Gastrocnemius medialis (tissue), 4 donors: ENCODE data around the gene IL4. TPM values are rescaled to one million over a fixed set of nuclear protein-coding genes. Genes with fewer than 3 reads are reported as not detected.

Source experiments
- ATAC-seq, 2 donors: fragments of 150-250 bp; one replicate each; pipeline ENCODE4 v1.9.1; 2016
- DNase-seq, 2 donors: peaks; one replicate each; pipeline ENCODE4 v3.0.0-alpha.2; 2019
- H3K27ac ChIP-seq, 4 donors: fragments of 200-600 bp; sonication (generic); 1 replicate in 1 of 4; 2 replicates in 3 of 4; pipeline ENCODE4 v1.5.1; 2016 to 2018; ENCODE audit warnings: mild to moderate bottlenecking in 2 of 4, moderate library complexity in 1 of 4
- H3K27me3 ChIP-seq, 3 donors: fragments of 200-600 bp; sonication (generic) in 2 of 3; 1 replicate in 1 of 3; 2 replicates in 2 of 3; pipeline versions ENCODE4 v1.5.1 to v1.6.0; 2016 to 2019; ENCODE audit warnings: mild to moderate bottlenecking in 1 of 3, moderate library complexity in 1 of 3
- H3K36me3 ChIP-seq, 2 donors: fragments of 200-600 bp; sonication (generic) in 1 of 2; one replicate each; pipeline ENCODE4 v1.5.1; 2017 to 2018
- H3K4me1 ChIP-seq, 2 donors: fragments of 200-600 bp; sonication (generic) in 1 of 2; one replicate each; pipeline ENCODE4 v1.5.1; 2016 to 2017; ENCODE audit warnings: mild to moderate bottlenecking in 2 of 2
- H3K4me3 ChIP-seq, 4 donors: fragments of 200-600 bp; sonication (generic) in 3 of 4; 1 replicate in 1 of 4; 2 replicates in 3 of 4; pipeline ENCODE4 v1.5.1; 2016 to 2019; ENCODE audit warnings: mild to moderate bottlenecking in 2 of 4
- H3K9me3 ChIP-seq, 3 donors: fragments of 200-600 bp; sonication (generic) in 2 of 3; 1 replicate in 1 of 3; 2 replicates in 2 of 3; pipeline ENCODE4 v1.5.1; 2016 to 2019
- POLR2A ChIP-seq, 2 donors: fragments of 450-650 bp; IDR thresholded peaks; one replicate each; pipeline ENCODE4 v1.6.1; 2017; ENCODE audit warnings: antibody characterized with exemption in 2 of 2, mild to moderate bottlenecking in 2 of 2, moderate library complexity in 2 of 2
- in situ Hi-C, 4 donors: fragments of 200-750 bp; cut with MboI; loops; one replicate each; pipeline versions ENCODE4 v1.15.0 to v1.8.0; 2017; ENCODE audit warnings: low sequenced_read_pairs in 4 of 4
- intact Hi-C: fragments of 100-400 bp; cut with DNase I; formaldehyde crosslinking; loops from one replicate; pipeline ENCODE4 v1.15.1; 2023; ENCODE audit warnings: low total_unique reads
- total RNA-seq, 4 donors: library from RNA; depleted of rRNA; stranded (reverse); fragments of >200 nt; gene quantifications; one replicate each; pipeline versions ENCODE4 v1.1.0 to v1.2.3, GENCODE V29; 2016
- TF ChIP-seq, protein P1 (sequence below), 5 experiments: fragments of 450-650 bp in 3 of 5; fragments of 200-600 bp in 2 of 5; sonication (generic) in 2 of 5; IDR thresholded peaks in 4 of 5; conservative IDR thresholded peaks in 1 of 5; 1 replicate in 4 of 5; 2 replicates in 1 of 5; pipeline ENCODE4 v1.5.1; 2016 to 2019; ENCODE audit warnings: antibody characterized with exemption in 5 of 5, mild to moderate bottlenecking in 3 of 5, moderate library complexity in 3 of 5

IL4 gene
- total RNA-seq, 4 donors from 2014 or later = not detected

- in situ Hi-C loops (no loop called here), intact Hi-C loops (no loop called here)
- TF ChIP-seq, protein P1, sequence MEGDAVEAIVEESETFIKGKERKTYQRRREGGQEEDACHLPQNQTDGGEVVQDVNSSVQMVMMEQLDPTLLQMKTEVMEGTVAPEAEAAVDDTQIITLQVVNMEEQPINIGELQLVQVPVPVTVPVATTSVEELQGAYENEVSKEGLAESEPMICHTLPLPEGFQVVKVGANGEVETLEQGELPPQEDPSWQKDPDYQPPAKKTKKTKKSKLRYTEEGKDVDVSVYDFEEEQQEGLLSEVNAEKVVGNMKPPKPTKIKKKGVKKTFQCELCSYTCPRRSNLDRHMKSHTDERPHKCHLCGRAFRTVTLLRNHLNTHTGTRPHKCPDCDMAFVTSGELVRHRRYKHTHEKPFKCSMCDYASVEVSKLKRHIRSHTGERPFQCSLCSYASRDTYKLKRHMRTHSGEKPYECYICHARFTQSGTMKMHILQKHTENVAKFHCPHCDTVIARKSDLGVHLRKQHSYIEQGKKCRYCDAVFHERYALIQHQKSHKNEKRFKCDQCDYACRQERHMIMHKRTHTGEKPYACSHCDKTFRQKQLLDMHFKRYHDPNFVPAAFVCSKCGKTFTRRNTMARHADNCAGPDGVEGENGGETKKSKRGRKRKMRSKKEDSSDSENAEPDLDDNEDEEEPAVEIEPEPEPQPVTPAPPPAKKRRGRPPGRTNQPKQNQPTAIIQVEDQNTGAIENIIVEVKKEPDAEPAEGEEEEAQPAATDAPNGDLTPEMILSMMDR (IDR thresholded peaks at IDR 0.05 in 4 of 5, conservative IDR thresholded peaks at IDR 0.05 in 1 of 5) = no peak
- Histone ChIP-seq H3K27me3 (no peaks in the 10 kb centered on the region), H3K36me3 (no peaks in the 10 kb centered on the region), H3K9me3 (no peaks in the 10 kb centered on the region), H3K4me3 (no peak overlapping the region), H3K4me1 (no peaks in the 10 kb centered on the region), H3K27ac (no peak overlapping the region)
- no peak for ATAC-seq
- no peak for DNase-seq
Measured at GRCh38 chr5:132671000-132671399, 2.8 kb upstream of the IL4 start.

- H3K4me1 ChIP-seq = no peaks in the 10 kb centered on the region
- H3K27ac ChIP-seq = no peak overlapping the region
- TF ChIP-seq, protein P1 (IDR thresholded peaks at IDR 0.05 in 4 of 5, conservative IDR thresholded peaks at IDR 0.05 in 1 of 5) = no peak
- no peak for TF ChIP-seq POLR2A (IDR thresholded peaks at IDR 0.05)
- no peak for ATAC-seq
- intact Hi-C loops = no loop called here
- H3K27me3 ChIP-seq = no peaks in the 10 kb centered on the region
- H3K36me3 ChIP-seq = no peaks in the 10 kb centered on the region
- in situ Hi-C loops = no loop called here
- H3K9me3 ChIP-seq = no peaks in the 10 kb centered on the region
- H3K4me3 ChIP-seq = no peak overlapping the region
- DNase-seq = no peak
Measured at GRCh38 chr5:132673488-132673887, 301 bp upstream of the IL4 start.

DNA sequence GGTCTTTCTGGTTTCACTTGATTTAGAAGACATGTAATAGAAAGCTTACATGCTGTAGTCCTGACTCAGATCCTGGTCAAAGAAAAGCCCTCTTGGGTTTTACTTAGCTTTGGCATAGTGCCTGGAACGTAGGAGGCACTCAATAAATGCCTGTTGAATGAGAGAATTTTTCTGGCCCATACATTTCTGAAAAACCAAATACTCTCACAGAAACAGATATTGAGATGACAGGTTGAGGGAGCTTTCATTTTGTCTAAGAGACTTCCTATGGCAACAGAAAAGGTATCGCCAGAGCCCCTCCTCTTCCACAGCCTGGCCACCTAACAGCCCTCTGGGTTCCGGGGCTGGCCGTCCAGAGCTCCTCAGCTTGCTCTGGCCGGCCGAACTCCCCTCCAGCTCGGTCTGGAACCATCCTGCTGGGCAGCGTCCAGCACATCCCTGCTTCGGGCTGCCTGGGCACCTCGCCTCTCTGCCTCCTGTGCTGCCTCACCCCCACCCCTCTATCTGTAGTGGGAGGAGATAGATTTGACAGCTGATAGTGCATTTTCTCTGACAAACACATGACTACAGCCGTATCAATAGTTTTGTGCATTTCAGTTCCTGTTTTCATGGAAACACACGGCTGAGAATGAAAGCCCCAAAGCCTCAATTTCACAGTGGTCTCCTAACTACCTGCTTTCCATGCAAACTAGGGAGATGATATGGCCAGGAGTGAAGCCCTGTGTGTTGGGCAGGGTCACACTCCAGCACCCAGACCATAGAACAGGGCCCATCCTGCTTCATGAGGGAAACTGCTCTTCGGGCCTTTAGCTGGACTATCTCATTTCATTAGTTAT lies 1.1 kb downstream of the IL4 start:
- ATAC-seq (no peak), DNase-seq (no peak)
- H3K27ac ChIP-seq = no peak overlapping the region
- intact Hi-C loops (no loop called here), in situ Hi-C loops (no loop called here)
- H3K36me3 ChIP-seq = no peaks in the 10 kb centered on the region
- no peak overlapping the region for H3K4me3 ChIP-seq
- no peaks in the 10 kb centered on the region for H3K4me1 ChIP-seq
- H3K27me3 ChIP-seq = no peaks in the 10 kb centered on the region
- TF ChIP-seq, protein P1 (IDR thresholded peaks at IDR 0.05 in 4 of 5, conservative IDR thresholded peaks at IDR 0.05 in 1 of 5) = no peak
- no peak for TF ChIP-seq POLR2A (IDR thresholded peaks at IDR 0.05)
- no peaks in the 10 kb centered on the region for H3K9me3 ChIP-seq

DNA sequence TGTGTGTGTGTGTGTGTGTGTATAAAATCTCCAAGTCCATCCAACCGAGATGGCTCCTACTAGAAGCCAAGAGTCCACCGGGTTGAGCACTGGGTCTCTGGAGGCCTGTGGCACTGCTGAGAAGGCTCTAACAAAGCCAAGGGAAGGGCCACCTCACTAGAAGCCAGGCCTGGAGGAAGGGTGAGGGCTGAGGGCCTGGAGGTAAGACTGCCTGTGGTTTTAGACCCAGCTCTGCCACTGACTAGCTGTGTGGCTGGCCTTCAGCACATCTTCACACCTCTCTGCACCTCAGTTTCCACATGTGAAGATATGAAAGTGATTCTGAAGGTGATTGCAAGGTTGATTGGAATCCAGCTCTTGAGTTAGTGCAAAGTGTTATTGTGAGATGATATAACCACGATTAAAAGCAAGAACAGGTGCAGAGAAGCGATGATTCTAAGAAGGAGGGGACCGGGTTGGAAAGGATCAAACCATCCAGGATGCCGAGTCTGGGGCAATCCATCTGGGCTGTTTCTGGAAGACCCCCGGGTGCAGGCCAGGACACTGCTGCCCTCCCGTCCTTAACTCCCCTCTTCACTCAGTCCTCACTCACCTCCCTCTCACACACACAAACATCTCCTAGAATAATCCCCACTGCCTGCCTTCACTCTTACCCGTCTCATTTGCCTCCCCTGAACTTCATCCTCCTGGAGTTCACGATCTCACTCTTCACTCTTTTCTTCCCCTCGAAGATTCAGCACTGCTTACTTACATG lies 2.3 kb downstream of the IL4 start:
- Histone ChIP-seq H3K9me3 (no peaks in the 10 kb centered on the region), H3K27me3 (no peaks in the 10 kb centered on the region), H3K27ac (no peak overlapping the region), H3K4me3 (no peak overlapping the region), H3K4me1 (no peaks in the 10 kb centered on the region), H3K36me3 (no peaks in the 10 kb centered on the region)
- TF ChIP-seq POLR2A (IDR thresholded peaks at IDR 0.05) = no peak
- TF ChIP-seq, protein P1 (IDR thresholded peaks at IDR 0.05 in 4 of 5, conservative IDR thresholded peaks at IDR 0.05 in 1 of 5) = no peak
- in situ Hi-C loops = no loop called here
- no peak for ATAC-seq
- intact Hi-C loops = no loop called here
- no peak for DNase-seq
